GM18909 (cell line): ENCODE results near the gene CEACAM16.

Source experiments
- ATAC-seq: cut with Tn5 transposase; IDR thresholded peaks from one replicate; pipeline ENCODE4 v1.9.1; 2021; ENCODE audit warnings: mild to moderate bottlenecking; ENCODE audit not compliant: unreplicated experiment, poor library complexity

CEACAM16 gene

DNA sequence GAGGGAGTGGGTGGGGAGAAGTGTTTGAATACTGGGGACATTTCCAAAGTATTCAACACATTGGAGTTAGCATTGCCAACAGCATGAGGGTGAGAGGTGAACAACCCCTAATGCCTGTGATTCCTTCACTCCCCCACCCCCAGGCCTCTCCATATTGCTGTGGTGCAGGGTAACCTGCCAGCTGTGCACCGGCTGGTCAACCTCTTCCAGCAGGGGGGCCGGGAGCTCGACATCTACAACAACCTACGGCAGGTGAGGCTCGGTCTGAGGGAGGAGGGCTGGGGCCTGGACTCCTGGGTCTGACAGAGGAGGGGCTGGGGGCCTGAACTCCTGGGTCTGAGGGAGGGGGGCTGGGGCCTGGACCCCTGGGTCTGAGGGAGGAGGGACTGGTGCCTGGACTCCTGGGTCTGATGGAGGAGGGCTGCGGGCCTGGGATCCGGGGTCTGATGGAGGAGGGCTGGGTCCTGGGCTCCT is 57.2 kb downstream of the CEACAM16 start:
- ATAC-seq = no peak

DNA sequence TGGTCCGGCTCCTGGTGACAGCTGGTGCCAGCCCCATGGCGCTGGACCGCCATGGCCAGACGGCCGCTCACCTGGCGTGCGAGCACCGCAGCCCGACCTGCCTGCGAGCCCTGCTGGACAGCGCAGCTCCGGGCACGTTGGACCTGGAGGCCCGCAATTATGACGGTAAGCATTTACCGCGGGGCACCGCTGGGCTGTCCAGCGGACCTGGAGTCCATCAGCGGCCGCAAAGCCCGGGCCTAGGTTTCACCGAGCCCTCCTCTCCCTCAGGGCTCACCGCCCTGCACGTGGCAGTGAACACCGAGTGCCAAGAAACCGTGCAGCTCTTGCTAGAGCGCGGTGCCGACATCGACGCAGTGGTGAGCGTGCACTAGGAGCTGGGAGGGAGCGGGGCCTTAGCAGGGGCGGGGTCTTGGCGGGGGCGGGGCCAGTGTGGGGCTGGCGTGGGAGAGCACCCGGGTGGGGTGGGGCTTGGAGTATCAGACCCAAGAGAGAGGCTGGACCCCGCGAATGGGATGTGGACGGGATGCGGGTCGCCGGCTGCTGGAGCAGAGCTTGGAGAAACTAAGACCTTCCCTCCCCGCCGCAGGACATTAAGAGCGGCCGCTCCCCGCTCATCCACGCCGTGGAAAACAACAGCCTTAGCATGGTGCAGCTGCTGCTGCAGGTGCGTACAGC is 58.2 kb downstream of the CEACAM16 start:
- no peak for ATAC-seq

DNA sequence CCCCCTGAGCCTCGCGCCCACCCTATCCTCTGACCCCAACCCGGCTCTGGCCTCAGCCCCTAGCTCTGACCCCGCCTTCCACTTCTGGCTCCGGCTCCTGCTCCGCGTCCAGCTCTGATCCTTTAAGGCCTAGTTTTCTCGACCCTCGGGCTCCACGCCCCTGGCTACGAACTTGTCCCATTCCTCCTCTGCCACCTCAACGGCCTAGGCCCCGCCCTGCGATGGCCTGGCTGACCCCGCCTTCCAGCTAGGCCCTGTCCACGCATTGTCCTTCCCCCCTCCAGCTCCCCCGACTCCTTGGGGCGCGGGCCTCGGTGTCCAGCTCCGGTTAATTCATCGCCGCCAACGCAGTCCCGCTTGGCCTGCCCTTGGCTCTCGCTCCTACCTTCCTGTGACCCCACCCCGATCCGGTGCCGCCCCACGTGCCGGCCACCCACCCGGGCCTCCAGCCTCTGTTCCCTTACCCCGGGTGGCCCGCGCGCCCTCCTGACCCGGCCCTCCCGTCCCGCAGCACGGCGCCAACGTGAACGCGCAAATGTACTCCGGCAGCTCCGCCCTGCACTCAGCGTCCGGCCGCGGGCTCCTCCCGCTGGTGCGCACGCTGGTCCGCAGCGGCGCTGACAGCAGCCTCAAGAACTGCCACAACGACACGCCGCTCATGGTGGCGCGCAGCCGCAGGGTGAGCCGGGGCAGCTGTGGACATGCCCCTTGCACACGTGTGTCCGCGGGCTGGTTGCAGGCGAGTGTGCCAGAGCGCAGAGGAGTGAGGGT is 59.0 kb downstream of the CEACAM16 start:
- ATAC-seq = no peak

DNA sequence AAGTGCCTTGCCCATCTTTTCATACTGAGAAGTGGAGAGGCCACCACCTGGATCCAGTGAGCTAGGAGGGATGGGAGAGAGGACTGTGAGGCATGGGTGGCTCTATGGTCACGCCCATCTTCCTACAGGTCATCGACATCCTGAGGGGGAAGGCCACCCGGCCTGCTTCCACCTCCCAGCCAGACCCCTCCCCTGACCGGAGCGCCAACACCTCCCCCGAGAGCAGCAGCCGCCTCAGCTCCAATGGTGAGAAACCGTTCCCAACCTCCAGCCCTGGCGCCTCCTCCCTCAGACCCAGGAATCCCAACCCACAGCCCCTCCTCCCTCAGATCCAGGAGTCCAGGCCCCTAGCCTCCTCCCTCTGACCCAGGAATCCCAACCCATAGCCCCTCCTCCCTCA is 59.6 kb downstream of the CEACAM16 start:
- no peak for ATAC-seq

DNA sequence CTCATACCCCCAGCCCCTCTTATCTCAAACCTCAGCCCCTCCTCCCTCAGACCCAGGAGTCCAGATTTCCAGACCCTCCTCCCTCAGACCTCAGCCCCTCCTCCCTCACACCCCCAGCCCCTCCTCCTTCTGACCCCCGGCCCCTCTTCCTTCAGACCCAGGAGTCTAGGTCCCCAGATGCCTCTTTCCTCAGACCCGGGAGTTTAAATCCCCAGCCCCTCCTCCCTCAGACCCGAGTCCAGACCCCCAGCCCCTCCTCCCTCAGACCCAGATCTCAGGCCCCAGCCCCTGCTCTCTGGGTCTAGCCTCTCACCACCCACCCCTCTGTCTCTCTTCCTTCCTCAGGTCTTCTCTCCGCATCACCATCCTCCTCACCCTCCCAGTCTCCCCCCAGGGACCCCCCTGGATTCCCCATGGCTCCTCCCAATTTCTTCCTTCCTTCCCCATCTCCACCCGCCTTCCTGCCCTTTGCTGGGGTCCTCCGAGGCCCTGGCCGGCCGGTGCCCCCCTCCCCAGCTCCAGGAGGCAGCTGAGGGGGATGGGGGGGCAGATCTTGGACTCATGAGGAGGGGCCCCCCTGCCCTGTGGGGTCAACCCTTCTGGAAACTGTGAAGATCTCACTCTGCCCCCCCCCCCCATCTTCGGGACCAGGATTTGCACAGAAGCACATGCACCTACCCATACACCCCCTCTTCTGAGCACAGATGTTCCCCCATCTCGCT is 60.3 kb downstream of the CEACAM16 start:
- ATAC-seq = no peak
